Measurements from ENCODE around the gene LRRN4. TPM values are rescaled to one million over a fixed set of nuclear protein-coding genes. Genes with fewer than 3 reads are reported as not detected.

LRRN4 gene
- total RNA-seq = not detected

DNA sequence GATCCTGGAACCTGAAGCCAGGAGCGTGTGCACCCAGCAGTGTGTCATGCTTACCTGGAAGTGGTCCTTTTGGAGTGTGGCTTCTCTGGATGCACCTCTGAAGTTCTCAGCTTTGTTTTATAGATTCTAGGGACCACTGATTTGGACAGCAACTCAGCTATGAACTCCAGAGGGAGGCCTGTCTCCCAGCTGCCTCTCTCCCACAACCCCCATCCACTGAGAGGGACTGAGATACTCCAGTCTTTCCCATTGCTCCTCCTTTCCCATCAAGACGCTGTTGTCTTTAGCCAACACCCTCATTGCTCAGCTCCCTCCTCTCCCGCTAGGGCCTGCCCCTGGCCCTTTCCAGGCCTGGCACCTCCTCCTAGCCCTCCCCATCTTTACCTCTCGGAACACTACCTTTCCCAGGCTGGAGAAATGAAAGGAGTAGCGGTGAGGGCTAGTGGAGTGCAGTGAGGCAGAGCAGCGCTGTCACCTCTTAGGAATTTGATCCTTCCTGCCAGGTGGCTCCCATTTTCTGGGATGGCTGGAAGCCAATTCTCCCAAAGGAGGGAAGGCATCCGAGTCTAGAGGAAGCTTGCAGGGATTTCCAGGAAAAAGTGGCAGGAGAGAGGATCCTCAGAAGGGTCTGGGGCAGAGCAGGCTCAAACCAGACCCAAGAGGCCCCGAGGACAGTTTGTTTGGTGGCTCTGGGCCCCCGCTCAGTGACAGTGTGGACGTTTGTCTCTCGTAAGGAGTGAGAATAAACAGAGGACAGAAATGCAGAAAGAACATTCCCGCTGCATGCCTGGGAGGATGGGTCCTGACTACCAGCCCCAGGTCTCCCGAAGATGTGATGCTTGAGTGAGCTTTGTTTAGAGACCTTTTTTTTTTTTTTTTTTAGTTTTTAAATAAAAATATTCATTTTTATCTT, at the start of gene LRRN4:
Gene LRRN4 (minus strand): TSS at position 285 of the 913 bp plus-strand sequence. CDS start 1,261 bp downstream, outside the sequence.
- H3K4me1 ChIP-seq = peaks cover 10% of the 10 kb centered on the region
- no peak within 1 kb of the TSS for H3K4me3 ChIP-seq
- DNase-seq (ENCODE audit: extremely low spot score in 2 of 2) = no peak
- intact Hi-C loops (cut with DNase I) = no loop called here
- H3K9me3 ChIP-seq = no peaks in the 10 kb centered on the region
- H3K27ac ChIP-seq = no peak within 1 kb of the TSS
- H3K36me3 ChIP-seq = no peaks in the 10 kb centered on the region
- H3K27me3 ChIP-seq = no peaks in the 10 kb centered on the region
- TF ChIP-seq CTCF (IDR thresholded peaks at IDR 0.05) (no peak), POLR2A (IDR thresholded peaks at IDR 0.05) (no peak), POLR2AphosphoS5 (IDR thresholded peaks at IDR 0.05; ENCODE audit: insufficient read depth in 1 of 2, low read depth in 1 of 2) (no peak)

DNA sequence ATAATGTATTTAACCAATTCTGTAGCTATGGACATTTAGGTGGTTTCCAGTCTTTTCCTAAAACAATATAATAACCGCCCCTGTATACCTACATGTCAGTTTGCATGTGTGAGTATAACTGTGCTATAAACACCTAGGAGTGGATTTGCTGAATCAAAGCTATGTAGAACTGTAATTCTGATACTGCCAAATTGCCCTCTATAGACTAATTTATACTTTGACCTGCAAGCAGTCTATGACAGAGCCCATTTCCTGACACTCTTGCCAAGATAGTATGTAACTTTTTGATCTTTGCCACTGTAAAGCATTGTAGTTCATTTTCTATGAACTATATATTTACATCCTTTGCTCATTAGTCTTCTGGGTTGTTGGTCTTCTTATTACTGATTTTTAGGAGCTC, 49.4 kb upstream of the LRRN4 start:
- no peak overlapping the region for H3K27ac ChIP-seq
- intact Hi-C loops (cut with DNase I) = no loop called here
- no peaks in the 10 kb centered on the region for H3K27me3 ChIP-seq
- H3K4me1 ChIP-seq = no peaks in the 10 kb centered on the region
- no peaks in the 10 kb centered on the region for H3K9me3 ChIP-seq
- no peak for TF ChIP-seq POLR2AphosphoS5 (IDR thresholded peaks at IDR 0.05; ENCODE audit: insufficient read depth in 1 of 2, low read depth in 1 of 2)
- no peak for TF ChIP-seq POLR2A (IDR thresholded peaks at IDR 0.05)
- TF ChIP-seq CTCF (IDR thresholded peaks at IDR 0.05) = no peak
- no peak overlapping the region for H3K4me3 ChIP-seq
- peaks cover 0 to 11% of the 10 kb centered on the region in 2 donors for H3K36me3 ChIP-seq
- no peak for DNase-seq (ENCODE audit: extremely low spot score in 2 of 2)

- no peak overlapping the region for H3K27ac ChIP-seq
- H3K4me1 ChIP-seq = no peaks in the 10 kb centered on the region
- H3K4me3 ChIP-seq = no peak overlapping the region
- H3K27me3 ChIP-seq = no peaks in the 10 kb centered on the region
- H3K9me3 ChIP-seq = no peaks in the 10 kb centered on the region
- H3K36me3 ChIP-seq = peaks cover 0 to 9% of the 10 kb centered on the region in 2 donors
- intact Hi-C loops (cut with DNase I) = no loop called here
- no peak for DNase-seq (ENCODE audit: extremely low spot score in 2 of 2)
- no peak for TF ChIP-seq POLR2A (IDR thresholded peaks at IDR 0.05)
These were observed 47.5 kb upstream of the LRRN4 start for GRCh38 chr20:6101346-6101745.

GRCh38 chr20:6100246-6100645, 46.4 kb upstream of the LRRN4 start:
- H3K4me3 ChIP-seq = no peak overlapping the region
- no peak overlapping the region for H3K27ac ChIP-seq
- peaks cover 0 to 10% of the 10 kb centered on the region in 2 donors for H3K36me3 ChIP-seq
- H3K4me1 ChIP-seq = no peaks in the 10 kb centered on the region
- TF ChIP-seq CTCF (IDR thresholded peaks at IDR 0.05) (no peak), POLR2A (IDR thresholded peaks at IDR 0.05) (no peak), POLR2AphosphoS5 (IDR thresholded peaks at IDR 0.05; ENCODE audit: insufficient read depth in 1 of 2, low read depth in 1 of 2) (no peak)
- no peaks in the 10 kb centered on the region for H3K27me3 ChIP-seq
- H3K9me3 ChIP-seq = no peaks in the 10 kb centered on the region
- intact Hi-C loops (cut with DNase I) = no loop called here
- no peak for DNase-seq (ENCODE audit: extremely low spot score in 2 of 2)

- no peak overlapping the region for H3K4me3 ChIP-seq
- no peak overlapping the region for H3K27ac ChIP-seq
- no peak for TF ChIP-seq POLR2AphosphoS5 (IDR thresholded peaks at IDR 0.05; ENCODE audit: insufficient read depth in 1 of 2, low read depth in 1 of 2)
- intact Hi-C loops (cut with DNase I) = no loop called here
- H3K4me1 ChIP-seq = no peaks in the 10 kb centered on the region
- H3K27me3 ChIP-seq = no peaks in the 10 kb centered on the region
- no peaks in the 10 kb centered on the region for H3K9me3 ChIP-seq
- H3K36me3 ChIP-seq = peaks cover 0 to 10% of the 10 kb centered on the region in 2 donors
- DNase-seq (ENCODE audit: extremely low spot score in 2 of 2) = no peak
These were observed 46.0 kb upstream of the LRRN4 start for GRCh38 chr20:6099819-6100218.

DNA sequence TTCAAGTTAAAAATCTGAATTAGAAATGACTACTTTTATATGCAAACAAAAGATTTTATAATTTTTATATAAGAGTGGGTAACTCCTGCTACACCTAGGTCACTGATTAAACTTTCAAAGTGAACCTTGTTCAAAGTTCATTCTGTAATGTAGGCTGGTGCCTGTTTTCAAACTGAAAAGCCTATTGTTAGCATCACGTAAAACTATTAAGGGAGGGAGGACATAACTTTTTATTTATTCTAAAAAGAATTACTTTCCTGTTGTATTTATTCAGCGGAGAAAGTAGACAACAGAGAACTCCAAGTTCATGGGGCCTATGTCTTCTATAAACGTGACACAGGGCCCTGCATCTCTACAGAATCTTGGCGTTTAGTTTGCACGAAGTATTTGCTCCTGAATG, 41.5 kb upstream of the LRRN4 start:
- Histone ChIP-seq H3K4me3 (no peak overlapping the region), H3K36me3 (peaks cover 0 to 10% of the 10 kb centered on the region in 2 donors), H3K4me1 (no peaks in the 10 kb centered on the region), H3K9me3 (no peaks in the 10 kb centered on the region), H3K27me3 (no peaks in the 10 kb centered on the region), H3K27ac (no peak overlapping the region)
- TF ChIP-seq POLR2AphosphoS5 (IDR thresholded peaks at IDR 0.05; ENCODE audit: insufficient read depth in 1 of 2, low read depth in 1 of 2) (no peak), POLR2A (IDR thresholded peaks at IDR 0.05) (no peak), CTCF (IDR thresholded peaks at IDR 0.05) (no peak)
- intact Hi-C loops (cut with DNase I) = no loop called here
- no peak for DNase-seq (ENCODE audit: extremely low spot score in 2 of 2)
